ENCODE results near the gene NADSYN1. TPM values are rescaled to one million over a fixed set of nuclear protein-coding genes. Genes with fewer than 3 reads are reported as not detected.

The NADSYN1 gene
- total RNA-seq, 2 donors from 2014 or later: 133 to 178 TPM

GRCh38 chr11:71462726-71463125 lies 9.7 kb downstream of the NADSYN1 start:
- Histone ChIP-seq H3K4me1 (peaks cover 6% of the 10 kb centered on the region), H3K4me3 (no peak overlapping the region), H3K27me3 (no peaks in the 10 kb centered on the region), H3K36me3 (peaks cover 16% of the 10 kb centered on the region), H3K9me3 (no peaks in the 10 kb centered on the region), H3K9ac (ENCODE audit: low read depth in 2 of 2, low read length in 2 of 2) (no peak overlapping the region), H3K27ac (no peak overlapping the region)
- intact Hi-C loops (cut with DNase I): no loop called here
- no peak for TF ChIP-seq CTCF (IDR thresholded peaks at IDR 0.05)
- DNase-seq: no peak

- H3K9me3 ChIP-seq: no peaks in the 10 kb centered on the region
- no peak overlapping the region for H3K4me3 ChIP-seq
- DNase-seq: no peak
- intact Hi-C loops (cut with DNase I): no loop called here
- no peaks in the 10 kb centered on the region for H3K27me3 ChIP-seq
- peaks cover 10% of the 10 kb centered on the region for H3K36me3 ChIP-seq
- no peak overlapping the region for H3K27ac ChIP-seq
- no peak for TF ChIP-seq CTCF (IDR thresholded peaks at IDR 0.05)
- H3K4me1 ChIP-seq: peaks cover 6% of the 10 kb centered on the region
- H3K9ac ChIP-seq (ENCODE audit: low read depth in 2 of 2, low read length in 2 of 2): no peak overlapping the region
These were observed 10.6 kb downstream of the NADSYN1 start for GRCh38 chr11:71463331-71464211.

- no peak overlapping the region for H3K9ac ChIP-seq (ENCODE audit: low read depth in 2 of 2, low read length in 2 of 2)
- no peaks in the 10 kb centered on the region for H3K9me3 ChIP-seq
- H3K4me1 ChIP-seq: peaks cover 6% of the 10 kb centered on the region
- no peak overlapping the region for H3K27ac ChIP-seq
- no peaks in the 10 kb centered on the region for H3K36me3 ChIP-seq
- H3K4me3 ChIP-seq: no peak overlapping the region
- no peak for DNase-seq
- intact Hi-C loops (cut with DNase I): no loop called here
- no peak for TF ChIP-seq CTCF (IDR thresholded peaks at IDR 0.05)
- no peaks in the 10 kb centered on the region for H3K27me3 ChIP-seq
These were observed 12.1 kb downstream of the NADSYN1 start for GRCh38 chr11:71465054-71465453.

GRCh38 chr11:71466358-71466757 lies 13.4 kb downstream of the NADSYN1 start:
- H3K4me3 ChIP-seq: no peak overlapping the region
- no peak overlapping the region for H3K27ac ChIP-seq
- H3K4me1 ChIP-seq: peaks cover 6% of the 10 kb centered on the region
- no peak for DNase-seq
- no peaks in the 10 kb centered on the region for H3K9me3 ChIP-seq
- intact Hi-C loops (cut with DNase I): no loop called here
- no peak for TF ChIP-seq CTCF (IDR thresholded peaks at IDR 0.05)
- H3K36me3 ChIP-seq: no peaks in the 10 kb centered on the region
- H3K27me3 ChIP-seq: no peaks in the 10 kb centered on the region
- no peak overlapping the region for H3K9ac ChIP-seq (ENCODE audit: low read depth in 2 of 2, low read length in 2 of 2)

GRCh38 chr11:71467164-71467563 lies 14.2 kb downstream of the NADSYN1 start:
- TF ChIP-seq CTCF (IDR thresholded peaks at IDR 0.05): no peak
- peaks cover 6% of the 10 kb centered on the region for H3K4me1 ChIP-seq
- no peak overlapping the region for H3K4me3 ChIP-seq
- H3K9me3 ChIP-seq: no peaks in the 10 kb centered on the region
- no peak overlapping the region for H3K9ac ChIP-seq (ENCODE audit: low read depth in 2 of 2, low read length in 2 of 2)
- intact Hi-C loops (cut with DNase I): no loop called here
- peak overlapping the region; percentile 40 for H3K27ac ChIP-seq
- no peaks in the 10 kb centered on the region for H3K27me3 ChIP-seq
- DNase-seq: no peak
- H3K36me3 ChIP-seq: no peaks in the 10 kb centered on the region
